ENCODE measurements around the gene PLEKHG4B.

GRCh38 chr5:110270-110888 is 18.4 kb downstream of the PLEKHG4B start:
- TF ChIP-seq EZH2phosphoT487 (IDR thresholded peaks at IDR 0.05; ENCODE audit: low read depth), result no peak
- TF ChIP-seq CTCF (IDR thresholded peaks at IDR 0.05; ENCODE audit: low read depth, low read length), result no peak

Measured in OCI-LY3 (cell line).